Caco-2 (cell line): Measurements from ENCODE around the gene ITGA11. TPM values are rescaled to one million over a fixed set of nuclear protein-coding genes. Genes with fewer than 3 reads are reported as not detected.

Source experiments
- BruUV-seq: library from RNA; stranded (reverse); fragments of 400-500 nt; replicated peaks from 2 replicates; lab custom pipeline; 2021; lab: Mats Ljungman, UMichigan
- CTCF ChIA-PET: fragments of 300-600 bp; sonication (Branson Sonifier 250); formaldehyde crosslinking; loops from one replicate; lab custom pipeline; 2022; ENCODE audit warnings: antibody characterized with exemption; lab: Charles Lee
- POLR2A ChIA-PET: fragments of 300-600 bp; sonication (Branson Sonifier 250); formaldehyde crosslinking; loops from one replicate; lab custom pipeline; 2022; ENCODE audit warnings: antibody characterized with exemption; lab: Charles Lee
- DNase-seq, 2 experiments: peaks; one replicate each; pipeline versions ENCODE4 v3.0.0 to v3.0.0-alpha.2; 2020 to 2022
- H3K27me3 ChIP-seq: replicated peaks from 2 replicates; pipeline ENCODE4 v1.6.0; 2011; ENCODE audit warnings: low read length; ENCODE audit not compliant: control insufficient read depth, insufficient read depth
- H3K36me3 ChIP-seq: 2 replicates; pipeline ENCODE4 v1.5.1; 2011; ENCODE audit warnings: low read length; ENCODE audit not compliant: control insufficient read depth, insufficient read depth
- H3K4me1 ChIP-seq: fragments of 250-450 bp; sonication (Bioruptor Pico); 2 replicates; pipeline ENCODE4 v1.5.1; 2020; ENCODE audit warnings: mild to moderate bottlenecking
- H3K4me3 ChIP-seq: 2 replicates; pipeline ENCODE4 v1.5.1; 2011; ENCODE audit warnings: low read depth, mild to moderate bottlenecking, control low read depth, low read length
- H3K9me3 ChIP-seq: fragments of 250-450 bp; sonication (Bioruptor Pico); 2 replicates; pipeline ENCODE4 v1.5.1; 2020; ENCODE audit warnings: mild to moderate bottlenecking, moderate library complexity
- H3K27ac Mint-ChIP-seq: one replicate; pipeline ENCODE4 v1.8.0; 2022; ENCODE audit warnings: mixed read lengths; ENCODE audit not compliant: unreplicated experiment
- H3K27me3 Mint-ChIP-seq: one replicate; pipeline ENCODE4 v1.8.0; 2022; ENCODE audit warnings: mixed read lengths; ENCODE audit not compliant: insufficient read depth, unreplicated experiment
- H3K36me3 Mint-ChIP-seq: one replicate; pipeline ENCODE4 v1.8.0; 2022; ENCODE audit warnings: mild to moderate bottlenecking, mixed read lengths; ENCODE audit not compliant: insufficient read depth, unreplicated experiment
- H3K4me1 Mint-ChIP-seq: one replicate; pipeline ENCODE4 v1.8.0; 2022; ENCODE audit warnings: low read depth, mixed read lengths; ENCODE audit not compliant: unreplicated experiment
- H3K4me3 Mint-ChIP-seq: one replicate; pipeline ENCODE4 v1.8.0; 2022; ENCODE audit warnings: mild to moderate bottlenecking, moderate library complexity, mixed read lengths; ENCODE audit not compliant: unreplicated experiment
- H3K9me3 Mint-ChIP-seq: one replicate; pipeline ENCODE4 v1.8.0; 2022; ENCODE audit warnings: mixed read lengths; ENCODE audit not compliant: unreplicated experiment
- CTCF ChIP-seq, 2 experiments: fragments of 200-600 bp in 1 of 2; IDR thresholded peaks; 1 replicate in 1 of 2; 2 replicates in 1 of 2; pipeline versions ENCODE4 v1.5.1 to v1.8.0; 2011 to 2022; ENCODE audit warnings: antibody characterized with exemption in 1 of 2, control low read depth in 1 of 2, inconsistent platforms in 1 of 2, low read depth in 1 of 2, low read length in 1 of 2, mild to moderate bottlenecking in 1 of 2, moderate library complexity in 1 of 2; ENCODE audit not compliant: insufficient read depth in 1 of 2, severe bottlenecking in 1 of 2, unreplicated experiment in 1 of 2
- intact Hi-C: fragments of 100-400 bp; cut with micrococcal nuclease; formaldehyde crosslinking; loops from one replicate; pipeline ENCODE4 v1.10.0; 2022; ENCODE audit not compliant: unreplicated experiment
- total RNA-seq: library from RNA; stranded (reverse); gene quantifications from 2 replicates; pipeline ENCODE4 v1.2.3, GENCODE V29; 2022

ITGA11 gene
- total RNA-seq, 1 experiment from 2014 or later, result 0.18 TPM

DNA sequence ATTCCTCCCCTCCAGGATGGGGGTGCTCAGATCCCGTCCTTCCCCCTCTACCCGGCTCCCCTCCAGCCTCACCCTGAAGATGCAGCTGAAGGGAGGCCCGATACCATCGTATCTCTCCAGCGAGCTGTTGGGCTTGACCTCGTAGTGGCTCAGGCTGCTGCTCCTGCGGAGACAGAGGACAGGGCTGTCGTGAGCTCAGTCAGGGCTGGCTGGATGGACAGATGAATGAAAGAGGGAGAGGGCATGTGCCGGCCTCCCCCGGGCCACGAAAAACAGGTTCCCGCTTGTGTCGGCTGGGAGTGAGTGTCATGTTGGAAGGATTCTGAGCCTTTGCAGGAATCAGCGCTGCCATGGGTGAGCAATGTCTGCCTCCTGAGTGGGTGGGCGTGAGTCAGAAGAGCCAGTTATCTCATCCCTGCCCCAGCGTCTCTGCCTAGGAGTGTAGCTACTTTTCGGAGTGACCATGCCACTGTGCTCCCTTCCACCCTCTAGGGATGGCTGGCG, 119.2 kb downstream of the ITGA11 start:
- Histone ChIP-seq H3K4me1 (no peaks in the 10 kb centered on the region), H3K4me3 (no peak overlapping the region), H3K27me3 (no peaks in the 10 kb centered on the region), H3K9me3 (no peaks in the 10 kb centered on the region), H3K36me3 (no peaks in the 10 kb centered on the region)
- no TSS peak for BruUV-seq
- ChIA-PET POLR2A (no interaction called here), CTCF (no interaction called here)
- H3K27me3 Mint-ChIP-seq, result no peaks in the 10 kb centered on the region
- H3K4me3 Mint-ChIP-seq, result no peak overlapping the region
- peaks cover 5% of the 10 kb centered on the region for H3K4me1 Mint-ChIP-seq
- no peaks in the 10 kb centered on the region for H3K9me3 Mint-ChIP-seq
- H3K27ac Mint-ChIP-seq, result no peak overlapping the region
- H3K36me3 Mint-ChIP-seq, result no peaks in the 10 kb centered on the region
- DNase-seq, result no peak
- intact Hi-C loops, result no loop called here
- no peak for TF ChIP-seq CTCF (IDR thresholded peaks at IDR 0.05; ENCODE audit: insufficient read depth in 1 of 2, low read depth in 1 of 2, low read length in 1 of 2, severe bottlenecking in 1 of 2, unreplicated experiment in 1 of 2)

- Histone ChIP-seq H3K4me1 (no peaks in the 10 kb centered on the region), H3K9me3 (no peaks in the 10 kb centered on the region), H3K27me3 (no peaks in the 10 kb centered on the region), H3K4me3 (no peak overlapping the region), H3K36me3 (no peaks in the 10 kb centered on the region)
- H3K27me3 Mint-ChIP-seq, result no peaks in the 10 kb centered on the region
- H3K4me1 Mint-ChIP-seq, result peaks cover 6% of the 10 kb centered on the region
- intact Hi-C loops, result no loop called here
- no peak for DNase-seq
- POLR2A ChIA-PET, result no interaction called here
- H3K4me3 Mint-ChIP-seq, result no peak overlapping the region
- H3K27ac Mint-ChIP-seq, result no peak overlapping the region
- H3K36me3 Mint-ChIP-seq, result no peaks in the 10 kb centered on the region
- no peak for TF ChIP-seq CTCF (IDR thresholded peaks at IDR 0.05; ENCODE audit: insufficient read depth in 1 of 2, low read depth in 1 of 2, low read length in 1 of 2, severe bottlenecking in 1 of 2, unreplicated experiment in 1 of 2)
- CTCF ChIA-PET, result no interaction called here
- BruUV-seq, result no TSS peak
- no peaks in the 10 kb centered on the region for H3K9me3 Mint-ChIP-seq
Observed at GRCh38 chr15:68311859-68312557, 120.0 kb downstream of the ITGA11 start.

GRCh38 chr15:68311464-68311835, 120.5 kb downstream of the ITGA11 start:
- Mint-ChIP-seq H3K27ac (no peak overlapping the region), H3K9me3 (no peaks in the 10 kb centered on the region), H3K27me3 (no peaks in the 10 kb centered on the region), H3K4me3 (no peak overlapping the region), H3K4me1 (peaks cover 12% of the 10 kb centered on the region), H3K36me3 (no peaks in the 10 kb centered on the region)
- BruUV-seq, result no TSS peak
- no peak for TF ChIP-seq CTCF (IDR thresholded peaks at IDR 0.05; ENCODE audit: insufficient read depth in 1 of 2, low read depth in 1 of 2, low read length in 1 of 2, severe bottlenecking in 1 of 2, unreplicated experiment in 1 of 2)
- Histone ChIP-seq H3K36me3 (no peaks in the 10 kb centered on the region), H3K9me3 (no peaks in the 10 kb centered on the region), H3K27me3 (no peaks in the 10 kb centered on the region), H3K4me1 (no peaks in the 10 kb centered on the region), H3K4me3 (no peak overlapping the region)
- ChIA-PET CTCF (no interaction called here), POLR2A (no interaction called here)
- DNase-seq, result no peak
- intact Hi-C loops, result no loop called here
